SK-N-SH (cell line): ENCODE measurements around the gene RNF40.

ENCODE experiments used
- POLR2AphosphoS5 ChIP-seq: IDR thresholded peaks from 2 replicates; pipeline ENCODE4 v1.6.1; 2012; ENCODE audit warnings: low read depth, low read length
- RAD21 ChIP-seq: IDR thresholded peaks from 2 replicates; pipeline ENCODE4 v1.6.1; 2012; ENCODE audit warnings: mild to moderate bottlenecking, low read length
- TCF12 ChIP-seq: IDR thresholded peaks from 2 replicates; pipeline ENCODE4 v1.4.0; 2012
- YY1 ChIP-seq: IDR thresholded peaks from 2 replicates; pipeline ENCODE4 v1.4.0; 2012; ENCODE audit warnings: low read depth, mild to moderate bottlenecking
- TF ChIP-seq, protein P1 (sequence below): fragments of 200-600 bp; sonication (generic); IDR thresholded peaks from 2 replicates; pipeline ENCODE4 v1.6.1; 2017; ENCODE audit warnings: antibody characterized with exemption, mild to moderate bottlenecking, moderate library complexity

DNA sequence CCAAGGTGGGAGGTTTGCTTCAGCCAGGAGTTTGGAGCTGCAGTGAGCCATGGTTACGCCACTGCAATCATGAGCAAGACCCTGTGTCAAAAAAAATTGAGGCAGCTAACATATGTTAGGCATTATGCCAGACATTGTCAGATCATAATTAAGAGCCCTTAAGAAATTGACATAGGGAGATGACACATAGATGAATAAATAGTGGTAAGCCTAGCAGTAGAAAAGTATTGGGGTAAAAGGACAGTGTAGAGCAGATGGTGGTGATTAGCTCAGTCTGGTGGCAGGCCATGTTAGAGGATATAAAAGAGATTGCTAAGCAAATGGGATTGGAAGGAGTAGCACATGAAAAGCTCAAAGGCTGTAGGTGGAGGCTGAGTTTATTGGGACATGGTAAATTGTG is 40.5 kb upstream of the RNF40 start:
- TF ChIP-seq, protein P1, sequence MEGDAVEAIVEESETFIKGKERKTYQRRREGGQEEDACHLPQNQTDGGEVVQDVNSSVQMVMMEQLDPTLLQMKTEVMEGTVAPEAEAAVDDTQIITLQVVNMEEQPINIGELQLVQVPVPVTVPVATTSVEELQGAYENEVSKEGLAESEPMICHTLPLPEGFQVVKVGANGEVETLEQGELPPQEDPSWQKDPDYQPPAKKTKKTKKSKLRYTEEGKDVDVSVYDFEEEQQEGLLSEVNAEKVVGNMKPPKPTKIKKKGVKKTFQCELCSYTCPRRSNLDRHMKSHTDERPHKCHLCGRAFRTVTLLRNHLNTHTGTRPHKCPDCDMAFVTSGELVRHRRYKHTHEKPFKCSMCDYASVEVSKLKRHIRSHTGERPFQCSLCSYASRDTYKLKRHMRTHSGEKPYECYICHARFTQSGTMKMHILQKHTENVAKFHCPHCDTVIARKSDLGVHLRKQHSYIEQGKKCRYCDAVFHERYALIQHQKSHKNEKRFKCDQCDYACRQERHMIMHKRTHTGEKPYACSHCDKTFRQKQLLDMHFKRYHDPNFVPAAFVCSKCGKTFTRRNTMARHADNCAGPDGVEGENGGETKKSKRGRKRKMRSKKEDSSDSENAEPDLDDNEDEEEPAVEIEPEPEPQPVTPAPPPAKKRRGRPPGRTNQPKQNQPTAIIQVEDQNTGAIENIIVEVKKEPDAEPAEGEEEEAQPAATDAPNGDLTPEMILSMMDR: no peak
- no peak for TF ChIP-seq RAD21
- no peak for TF ChIP-seq POLR2AphosphoS5
- TF ChIP-seq TCF12: no peak
- TF ChIP-seq YY1: no peak
